ENCODE measurements around the gene CSGALNACT2. TPM values are rescaled to one million over a fixed set of nuclear protein-coding genes. Genes with fewer than 3 reads are reported as not detected.
"Not testable (repeated sequence)": the region's sequence is repeated elsewhere in the genome, so short reads cannot be mapped to it uniquely, and the experiment has no call there.

CSGALNACT2 gene
- total RNA-seq, 1 experiment from 2014 or later: 6.4 TPM

- H3K4me1 Mint-ChIP-seq (ENCODE audit: low read depth, unreplicated experiment): no peaks in the 10 kb centered on the region
- intact Hi-C loops (cut with micrococcal nuclease; ENCODE audit: unreplicated experiment): no loop called here
- Histone ChIP-seq H3K27me3 (replicated peaks; ENCODE audit: control insufficient read depth, insufficient read depth, low read length) (no peaks in the 10 kb centered on the region), H3K4me1 (no peaks in the 10 kb centered on the region), H3K9me3 (peaks cover 8% of the 10 kb centered on the region; the same call in 1 of the 2 replicates), H3K36me3 (ENCODE audit: control insufficient read depth, insufficient read depth, low read length) (no peaks in the 10 kb centered on the region), H3K4me3 (ENCODE audit: low read depth, low read length) (no peak overlapping the region)
- no peaks in the 10 kb centered on the region for H3K9me3 Mint-ChIP-seq (ENCODE audit: unreplicated experiment)
- ChIA-PET POLR2A (no interaction called here), CTCF (interaction anchor here (1.0 kb wide), 1 partner anchor 16 kb away, joined by 8 read pairs; no protein-coding TSS in a partner anchor)
- no peak for DNase-seq
- TF ChIP-seq CTCF (IDR thresholded peaks at IDR 0.05; ENCODE audit: insufficient read depth in 1 of 2, low read depth in 1 of 2, low read length in 1 of 2, severe bottlenecking in 1 of 2, unreplicated experiment in 1 of 2): no peak
- no peak overlapping the region for H3K27ac Mint-ChIP-seq (ENCODE audit: unreplicated experiment)
- H3K4me3 Mint-ChIP-seq (ENCODE audit: unreplicated experiment): no peak overlapping the region
- no TSS peak for BruUV-seq (replicated peaks)
- H3K36me3 Mint-ChIP-seq (ENCODE audit: insufficient read depth, unreplicated experiment): no peaks in the 10 kb centered on the region
- H3K27me3 Mint-ChIP-seq (ENCODE audit: insufficient read depth, unreplicated experiment): no peaks in the 10 kb centered on the region
Observed at GRCh38 chr10:43145311-43145710, 7.1 kb downstream of the CSGALNACT2 start.

- H3K36me3 ChIP-seq (ENCODE audit: control insufficient read depth, insufficient read depth, low read length); intact Hi-C loops (cut with micrococcal nuclease; ENCODE audit: unreplicated experiment); H3K27ac Mint-ChIP-seq (ENCODE audit: unreplicated experiment); H3K9me3 Mint-ChIP-seq (ENCODE audit: unreplicated experiment); DNase-seq; H3K4me3 ChIP-seq (ENCODE audit: low read depth, low read length); POLR2A ChIA-PET; H3K27me3 ChIP-seq (replicated peaks; ENCODE audit: control insufficient read depth, insufficient read depth, low read length); H3K27me3 Mint-ChIP-seq (ENCODE audit: insufficient read depth, unreplicated experiment); H3K36me3 Mint-ChIP-seq (ENCODE audit: insufficient read depth, unreplicated experiment); H3K4me1 Mint-ChIP-seq (ENCODE audit: low read depth, unreplicated experiment); H3K4me3 Mint-ChIP-seq (ENCODE audit: unreplicated experiment); BruUV-seq (replicated peaks); H3K4me1 ChIP-seq: not testable (repeated sequence)
- peaks cover 13% of the 10 kb centered on the region; the same call in 1 of the 2 replicates for H3K9me3 ChIP-seq
- CTCF ChIA-PET: interaction anchor here (1.0 kb wide), 1 partner anchor 15 kb away, joined by 8 read pairs; no protein-coding TSS in a partner anchor
Observed at GRCh38 chr10:43145936-43146335, 7.7 kb downstream of the CSGALNACT2 start.

GRCh38 chr10:43151371-43151770 lies 13.1 kb downstream of the CSGALNACT2 start:
- no peaks in the 10 kb centered on the region for H3K4me1 ChIP-seq
- Mint-ChIP-seq H3K27ac (ENCODE audit: unreplicated experiment) (no peak overlapping the region), H3K4me3 (ENCODE audit: unreplicated experiment) (no peak overlapping the region), H3K9me3 (ENCODE audit: unreplicated experiment) (no peaks in the 10 kb centered on the region), H3K36me3 (ENCODE audit: insufficient read depth, unreplicated experiment) (no peaks in the 10 kb centered on the region), H3K27me3 (ENCODE audit: insufficient read depth, unreplicated experiment) (no peaks in the 10 kb centered on the region), H3K4me1 (ENCODE audit: low read depth, unreplicated experiment) (no peaks in the 10 kb centered on the region)
- ChIA-PET POLR2A (no interaction called here), CTCF (no interaction called here)
- H3K9me3 ChIP-seq: peaks cover 13% of the 10 kb centered on the region; the same call in 1 of the 2 replicates
- intact Hi-C loops (cut with micrococcal nuclease; ENCODE audit: unreplicated experiment): no loop called here
- no peak for DNase-seq
- no TSS peak for BruUV-seq (replicated peaks)
- no peaks in the 10 kb centered on the region for H3K36me3 ChIP-seq (ENCODE audit: control insufficient read depth, insufficient read depth, low read length)
- no peak overlapping the region for H3K4me3 ChIP-seq (ENCODE audit: low read depth, low read length)
- H3K27me3 ChIP-seq (replicated peaks; ENCODE audit: control insufficient read depth, insufficient read depth, low read length): no peaks in the 10 kb centered on the region
- TF ChIP-seq CTCF (IDR thresholded peaks at IDR 0.05; ENCODE audit: insufficient read depth in 1 of 2, low read depth in 1 of 2, low read length in 1 of 2, severe bottlenecking in 1 of 2, unreplicated experiment in 1 of 2): no peak

- no peak for DNase-seq
- POLR2A ChIA-PET: no interaction called here
- intact Hi-C loops (cut with micrococcal nuclease; ENCODE audit: unreplicated experiment): no loop called here
- no peaks in the 10 kb centered on the region for H3K27me3 Mint-ChIP-seq (ENCODE audit: insufficient read depth, unreplicated experiment)
- no peak overlapping the region for H3K27ac Mint-ChIP-seq (ENCODE audit: unreplicated experiment)
- no peaks in the 10 kb centered on the region for H3K36me3 Mint-ChIP-seq (ENCODE audit: insufficient read depth, unreplicated experiment)
- no peaks in the 10 kb centered on the region for H3K27me3 ChIP-seq (replicated peaks; ENCODE audit: control insufficient read depth, insufficient read depth, low read length)
- no peaks in the 10 kb centered on the region for H3K36me3 ChIP-seq (ENCODE audit: control insufficient read depth, insufficient read depth, low read length)
- H3K4me1 Mint-ChIP-seq (ENCODE audit: low read depth, unreplicated experiment): no peaks in the 10 kb centered on the region
- H3K4me3 ChIP-seq (ENCODE audit: low read depth, low read length): no peak overlapping the region
- CTCF ChIA-PET: no interaction called here
- H3K4me1 ChIP-seq: peaks cover 4% of the 10 kb centered on the region; the same call in 1 of the 2 replicates
- no TSS peak for BruUV-seq (replicated peaks)
- no peaks in the 10 kb centered on the region for H3K9me3 Mint-ChIP-seq (ENCODE audit: unreplicated experiment)
- no peak for TF ChIP-seq CTCF (IDR thresholded peaks at IDR 0.05; ENCODE audit: insufficient read depth in 1 of 2, low read depth in 1 of 2, low read length in 1 of 2, severe bottlenecking in 1 of 2, unreplicated experiment in 1 of 2)
- H3K4me3 Mint-ChIP-seq (ENCODE audit: unreplicated experiment): no peak overlapping the region
- H3K9me3 ChIP-seq: 0 out of 2 replicates have a peak, but pooled peaks cover 8% of the 10 kb centered on the region
Observed at GRCh38 chr10:43153901-43154300, 15.7 kb downstream of the CSGALNACT2 start.
